ENCODE measurements around the gene UTY.

DNA sequence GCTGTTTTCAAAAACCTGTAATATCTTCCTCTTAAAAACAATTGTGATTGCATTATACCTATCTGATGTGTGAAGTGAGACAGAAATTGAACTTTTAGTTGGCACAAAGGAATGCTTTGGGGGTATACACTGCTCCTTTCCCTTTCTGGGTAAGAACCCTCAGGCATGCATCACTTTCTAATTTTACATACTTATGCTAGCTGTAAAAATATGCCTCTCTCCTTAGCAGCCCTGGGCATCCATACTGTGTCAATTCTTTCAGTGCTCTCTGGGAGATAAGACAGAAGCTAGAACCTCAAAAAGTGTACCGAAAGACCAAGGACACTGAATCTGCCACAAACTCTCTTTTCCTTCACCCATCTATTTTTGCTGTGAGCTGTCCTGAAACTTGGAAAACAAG, 246.7 kb downstream of the UTY start:
- no peak for TF ChIP-seq ISL1 (CRISPR knock-in tag; IDR thresholded peaks at IDR 0.05)
- TF ChIP-seq, protein P1, sequence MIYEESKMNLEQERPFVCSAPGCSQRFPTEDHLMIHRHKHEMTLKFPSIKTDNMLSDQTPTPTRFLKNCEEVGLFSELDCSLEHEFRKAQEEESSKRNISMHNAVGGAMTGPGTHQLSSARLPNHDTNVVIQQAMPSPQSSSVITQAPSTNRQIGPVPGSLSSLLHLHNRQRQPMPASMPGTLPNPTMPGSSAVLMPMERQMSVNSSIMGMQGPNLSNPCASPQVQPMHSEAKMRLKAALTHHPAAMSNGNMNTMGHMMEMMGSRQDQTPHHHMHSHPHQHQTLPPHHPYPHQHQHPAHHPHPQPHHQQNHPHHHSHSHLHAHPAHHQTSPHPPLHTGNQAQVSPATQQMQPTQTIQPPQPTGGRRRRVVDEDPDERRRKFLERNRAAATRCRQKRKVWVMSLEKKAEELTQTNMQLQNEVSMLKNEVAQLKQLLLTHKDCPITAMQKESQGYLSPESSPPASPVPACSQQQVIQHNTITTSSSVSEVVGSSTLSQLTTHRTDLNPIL (CRISPR knock-in tag; IDR thresholded peaks at IDR 0.05; ENCODE audit: low read depth), result no peak
- TF ChIP-seq, protein P2, sequence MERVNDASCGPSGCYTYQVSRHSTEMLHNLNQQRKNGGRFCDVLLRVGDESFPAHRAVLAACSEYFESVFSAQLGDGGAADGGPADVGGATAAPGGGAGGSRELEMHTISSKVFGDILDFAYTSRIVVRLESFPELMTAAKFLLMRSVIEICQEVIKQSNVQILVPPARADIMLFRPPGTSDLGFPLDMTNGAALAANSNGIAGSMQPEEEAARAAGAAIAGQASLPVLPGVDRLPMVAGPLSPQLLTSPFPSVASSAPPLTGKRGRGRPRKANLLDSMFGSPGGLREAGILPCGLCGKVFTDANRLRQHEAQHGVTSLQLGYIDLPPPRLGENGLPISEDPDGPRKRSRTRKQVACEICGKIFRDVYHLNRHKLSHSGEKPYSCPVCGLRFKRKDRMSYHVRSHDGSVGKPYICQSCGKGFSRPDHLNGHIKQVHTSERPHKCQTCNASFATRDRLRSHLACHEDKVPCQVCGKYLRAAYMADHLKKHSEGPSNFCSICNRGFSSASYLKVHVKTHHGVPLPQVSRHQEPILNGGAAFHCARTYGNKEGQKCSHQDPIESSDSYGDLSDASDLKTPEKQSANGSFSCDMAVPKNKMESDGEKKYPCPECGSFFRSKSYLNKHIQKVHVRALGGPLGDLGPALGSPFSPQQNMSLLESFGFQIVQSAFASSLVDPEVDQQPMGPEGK (CRISPR knock-in tag; IDR thresholded peaks at IDR 0.05; ENCODE audit: borderline replicate concordance), result no peak
- no peak for TF ChIP-seq TCF4 (CRISPR knock-in tag; IDR thresholded peaks at IDR 0.05; ENCODE audit: borderline replicate concordance)
- no peak for TF ChIP-seq ESRRG (CRISPR knock-in tag; IDR thresholded peaks at IDR 0.05)
- TF ChIP-seq ARNTL (CRISPR knock-in tag; IDR thresholded peaks at IDR 0.05; ENCODE audit: borderline replicate concordance, low read depth), result no peak

Measured in SK-N-SH treated with all-trans-retinoic acid at 6 μM for 48 hours (cell line).